ENCODE data around the gene KLHL5.

The KLHL5 gene

GRCh38 chr4:39053983-39054382 is 8.0 kb upstream of the KLHL5 start:
- DNase-seq (ENCODE audit: low spot score) (no peak), ATAC-seq (ENCODE audit: low read depth) (no peak)
- Histone ChIP-seq H3K4me3 (ENCODE audit: severe bottlenecking) (no peak overlapping the region), H3K9me3 (ENCODE audit: severe bottlenecking) (no peaks in the 10 kb centered on the region), H3K27me3 (ENCODE audit: insufficient read depth, poor library complexity, severe bottlenecking) (no peaks in the 10 kb centered on the region), H3K36me3 (ENCODE audit: low read depth) (peaks cover 7% of the 10 kb centered on the region), H3K27ac (ENCODE audit: poor library complexity, severe bottlenecking) (no peak overlapping the region), H3K4me1 (ENCODE audit: insufficient read depth, poor library complexity, severe bottlenecking) (no peaks in the 10 kb centered on the region)
- TF ChIP-seq CTCF (IDR thresholded peaks at IDR 0.05; ENCODE audit: poor library complexity, severe bottlenecking), result no peak

- DNase-seq (ENCODE audit: low spot score), result no peak
- Histone ChIP-seq H3K27me3 (ENCODE audit: insufficient read depth, poor library complexity, severe bottlenecking) (no peaks in the 10 kb centered on the region), H3K27ac (ENCODE audit: poor library complexity, severe bottlenecking) (no peak overlapping the region), H3K9me3 (ENCODE audit: severe bottlenecking) (no peaks in the 10 kb centered on the region), H3K36me3 (ENCODE audit: low read depth) (0 out of 2 replicates have a peak, but pooled peaks cover 3% of the 10 kb centered on the region), H3K4me3 (ENCODE audit: severe bottlenecking) (no peak overlapping the region), H3K4me1 (ENCODE audit: insufficient read depth, poor library complexity, severe bottlenecking) (no peaks in the 10 kb centered on the region)
- no peak for TF ChIP-seq CTCF (IDR thresholded peaks at IDR 0.05; ENCODE audit: poor library complexity, severe bottlenecking)
- no peak for ATAC-seq (ENCODE audit: low read depth)
These were observed 7.5 kb upstream of the KLHL5 start for GRCh38 chr4:39054497-39054896.

- no peak for ATAC-seq (ENCODE audit: low read depth)
- TF ChIP-seq CTCF (IDR thresholded peaks at IDR 0.05; ENCODE audit: poor library complexity, severe bottlenecking), result no peak
- Histone ChIP-seq H3K4me3 (ENCODE audit: severe bottlenecking) (no peak overlapping the region), H3K36me3 (ENCODE audit: low read depth) (no peaks in the 10 kb centered on the region), H3K27me3 (ENCODE audit: insufficient read depth, poor library complexity, severe bottlenecking) (no peaks in the 10 kb centered on the region), H3K4me1 (ENCODE audit: insufficient read depth, poor library complexity, severe bottlenecking) (no peaks in the 10 kb centered on the region), H3K27ac (ENCODE audit: poor library complexity, severe bottlenecking) (no peak overlapping the region), H3K9me3 (ENCODE audit: severe bottlenecking) (no peaks in the 10 kb centered on the region)
- no peak for DNase-seq (ENCODE audit: low spot score)
These were observed 6.0 kb upstream of the KLHL5 start for GRCh38 chr4:39056023-39056422.

GRCh38 chr4:39061457-39061856 is 575 bp upstream of the KLHL5 start:
- no peaks in the 10 kb centered on the region for H3K27me3 ChIP-seq (ENCODE audit: insufficient read depth, poor library complexity, severe bottlenecking)
- H3K4me1 ChIP-seq (ENCODE audit: insufficient read depth, poor library complexity, severe bottlenecking), result no peaks in the 10 kb centered on the region
- ATAC-seq (ENCODE audit: low read depth) (no peak), DNase-seq (ENCODE audit: low spot score) (no peak)
- TF ChIP-seq CTCF (IDR thresholded peaks at IDR 0.05; ENCODE audit: poor library complexity, severe bottlenecking), result no peak
- no peaks in the 10 kb centered on the region for H3K36me3 ChIP-seq (ENCODE audit: low read depth)
- H3K4me3 ChIP-seq (ENCODE audit: severe bottlenecking), result no peak overlapping the region
- no peak overlapping the region for H3K27ac ChIP-seq (ENCODE audit: poor library complexity, severe bottlenecking)
- H3K9me3 ChIP-seq (ENCODE audit: severe bottlenecking), result no peaks in the 10 kb centered on the region

- TF ChIP-seq CTCF (IDR thresholded peaks at IDR 0.05; ENCODE audit: poor library complexity, severe bottlenecking), result no peak
- no peak overlapping the region for H3K4me3 ChIP-seq (ENCODE audit: severe bottlenecking)
- H3K4me1 ChIP-seq (ENCODE audit: insufficient read depth, poor library complexity, severe bottlenecking), result no peaks in the 10 kb centered on the region
- no peaks in the 10 kb centered on the region for H3K27me3 ChIP-seq (ENCODE audit: insufficient read depth, poor library complexity, severe bottlenecking)
- DNase-seq (ENCODE audit: low spot score), result no peak
- no peak for ATAC-seq (ENCODE audit: low read depth)
- H3K27ac ChIP-seq (ENCODE audit: poor library complexity, severe bottlenecking), result no peak overlapping the region
- no peaks in the 10 kb centered on the region for H3K9me3 ChIP-seq (ENCODE audit: severe bottlenecking)
- H3K36me3 ChIP-seq (ENCODE audit: low read depth), result no peaks in the 10 kb centered on the region
These were observed 702 bp downstream of the KLHL5 start for GRCh38 chr4:39062770-39063097.

Data from RWPE2 (cell line).